Measurements from ENCODE around the gene RASGRP1. TPM values are rescaled to one million over a fixed set of nuclear protein-coding genes. Genes with fewer than 3 reads are reported as not detected.

Gene RASGRP1
- total RNA-seq, 2 experiments from 2014 or later = 105 to 106 TPM

DNA sequence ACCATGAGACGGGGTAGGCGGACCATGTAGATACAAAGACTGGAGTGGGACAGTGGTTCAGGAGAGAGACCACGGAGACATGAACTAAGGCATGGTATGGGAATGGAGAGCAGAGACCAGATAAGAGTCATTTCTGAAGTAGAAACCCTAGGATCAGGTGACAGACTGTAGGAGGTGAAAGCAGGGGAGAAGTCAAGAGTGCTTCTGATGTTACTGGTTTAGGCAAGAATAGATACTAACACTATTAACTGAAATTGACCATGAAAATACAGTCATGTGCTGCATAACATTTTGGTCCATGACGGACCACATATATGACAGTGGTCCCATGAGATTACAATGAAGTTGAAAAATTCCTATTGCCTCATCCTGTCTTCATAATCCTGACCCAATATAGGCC, 41.7 kb downstream of the RASGRP1 start:
- Mint-ChIP-seq H3K27me3 (no peaks in the 10 kb centered on the region), H3K27ac (peak overlapping the region; percentile 53), H3K4me1 (ENCODE audit: low read depth) (peaks cover 78% of the 10 kb centered on the region), H3K4me3 (no peak overlapping the region), H3K36me3 (ENCODE audit: low read depth) (peaks cover 58% of the 10 kb centered on the region), H3K9me3 (no peaks in the 10 kb centered on the region)
- TF ChIP-seq, protein P1, sequence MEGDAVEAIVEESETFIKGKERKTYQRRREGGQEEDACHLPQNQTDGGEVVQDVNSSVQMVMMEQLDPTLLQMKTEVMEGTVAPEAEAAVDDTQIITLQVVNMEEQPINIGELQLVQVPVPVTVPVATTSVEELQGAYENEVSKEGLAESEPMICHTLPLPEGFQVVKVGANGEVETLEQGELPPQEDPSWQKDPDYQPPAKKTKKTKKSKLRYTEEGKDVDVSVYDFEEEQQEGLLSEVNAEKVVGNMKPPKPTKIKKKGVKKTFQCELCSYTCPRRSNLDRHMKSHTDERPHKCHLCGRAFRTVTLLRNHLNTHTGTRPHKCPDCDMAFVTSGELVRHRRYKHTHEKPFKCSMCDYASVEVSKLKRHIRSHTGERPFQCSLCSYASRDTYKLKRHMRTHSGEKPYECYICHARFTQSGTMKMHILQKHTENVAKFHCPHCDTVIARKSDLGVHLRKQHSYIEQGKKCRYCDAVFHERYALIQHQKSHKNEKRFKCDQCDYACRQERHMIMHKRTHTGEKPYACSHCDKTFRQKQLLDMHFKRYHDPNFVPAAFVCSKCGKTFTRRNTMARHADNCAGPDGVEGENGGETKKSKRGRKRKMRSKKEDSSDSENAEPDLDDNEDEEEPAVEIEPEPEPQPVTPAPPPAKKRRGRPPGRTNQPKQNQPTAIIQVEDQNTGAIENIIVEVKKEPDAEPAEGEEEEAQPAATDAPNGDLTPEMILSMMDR (IDR thresholded peaks at IDR 0.05) = no peak
- POLR2A ChIA-PET = interaction anchor here (0.9 to 1.8 kb wide), 6 partner anchors 10 to 48 kb away, joined by 3 to 5 read pairs (median 4); partner anchors contain the start of gene RASGRP1
- intact Hi-C loops (cut with micrococcal nuclease) = no loop called here
- DNase-seq (no peak), ATAC-seq (no peak)
- CTCF ChIA-PET = interaction anchor here (1.0 to 8.1 kb wide), 9 partner anchors 8 to 177 kb away, joined by 3 to 57 read pairs (median 5); no protein-coding TSS in a partner anchor

DNA sequence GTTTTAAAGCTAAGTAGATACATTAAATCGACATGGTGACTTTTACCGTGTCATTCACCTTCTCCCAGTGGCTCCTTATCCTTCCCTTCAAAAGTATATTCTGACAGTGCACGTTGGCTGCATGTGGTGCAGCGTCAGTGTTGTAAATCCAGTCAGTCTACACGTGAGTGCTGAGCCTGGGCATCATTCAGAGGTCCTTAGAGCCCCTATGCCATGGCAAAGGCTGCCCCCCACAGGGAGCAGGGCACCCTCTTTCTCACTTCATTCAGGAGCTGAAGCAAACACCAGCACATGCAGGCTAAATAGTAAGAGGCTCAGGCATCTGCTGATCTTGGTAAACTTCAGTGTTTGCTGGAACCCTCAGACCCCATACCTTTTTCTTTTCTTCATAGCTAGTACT, 43.3 kb downstream of the RASGRP1 start:
- TF ChIP-seq, protein P1 (IDR thresholded peaks at IDR 0.05) = no peak
- H3K27ac Mint-ChIP-seq = peak overlapping the region; percentile 72
- H3K9me3 Mint-ChIP-seq = no peaks in the 10 kb centered on the region
- ATAC-seq (no peak), DNase-seq (no peak)
- POLR2A ChIA-PET = interaction anchor here (0.7 to 2.0 kb wide), 6 partner anchors 10 to 165 kb away, joined by 3 to 10 read pairs (median 4); no protein-coding TSS in a partner anchor
- peaks cover 70% of the 10 kb centered on the region for H3K4me1 Mint-ChIP-seq (ENCODE audit: low read depth)
- CTCF ChIA-PET = interaction anchor here (1.1 to 8.1 kb wide), 10 partner anchors 10 to 178 kb away, joined by 3 to 57 read pairs (median 5); no protein-coding TSS in a partner anchor
- peaks cover 55% of the 10 kb centered on the region for H3K36me3 Mint-ChIP-seq (ENCODE audit: low read depth)
- no peaks in the 10 kb centered on the region for H3K27me3 Mint-ChIP-seq
- intact Hi-C loops (cut with micrococcal nuclease) = no loop called here
- no peak overlapping the region for H3K4me3 Mint-ChIP-seq

DNA sequence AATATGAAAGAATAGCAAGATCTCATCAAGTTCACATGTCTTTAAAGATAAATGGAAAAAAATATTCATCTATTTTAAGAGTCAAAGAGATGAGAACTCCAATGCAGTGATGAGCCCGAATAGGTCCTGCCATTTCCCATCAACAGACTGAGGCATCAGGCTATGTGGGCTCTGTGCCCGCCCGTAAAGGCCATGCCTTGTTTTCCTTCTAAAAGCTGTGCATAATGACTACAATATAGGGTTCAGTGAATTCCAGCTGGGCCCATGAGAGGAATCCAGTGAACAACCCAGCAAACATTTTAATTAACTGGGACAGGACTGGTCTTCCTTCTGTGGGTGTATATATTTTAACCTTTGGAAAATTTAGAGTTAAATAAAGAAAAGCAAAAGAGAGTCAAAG, 44.6 kb downstream of the RASGRP1 start:
- no peak for ATAC-seq
- H3K9me3 Mint-ChIP-seq = no peaks in the 10 kb centered on the region
- H3K36me3 Mint-ChIP-seq (ENCODE audit: low read depth) = peaks cover 57% of the 10 kb centered on the region
- ChIA-PET CTCF (interaction anchor here (1.0 to 8.1 kb wide), 6 partner anchors 9 to 180 kb away, joined by 3 to 57 read pairs (median 14); no protein-coding TSS in a partner anchor), POLR2A (interaction anchor here (2.0 kb wide), 1 partner anchor 9 kb away, joined by 10 read pairs; no protein-coding TSS in a partner anchor)
- H3K4me1 Mint-ChIP-seq (ENCODE audit: low read depth) = peaks cover 67% of the 10 kb centered on the region
- H3K27me3 Mint-ChIP-seq = no peaks in the 10 kb centered on the region
- no peak for DNase-seq
- intact Hi-C loops (cut with micrococcal nuclease) = no loop called here
- H3K27ac Mint-ChIP-seq = peak overlapping the region; percentile 55
- H3K4me3 Mint-ChIP-seq = no peak overlapping the region
- TF ChIP-seq, protein P1 (IDR thresholded peaks at IDR 0.05) = no peak

DNA sequence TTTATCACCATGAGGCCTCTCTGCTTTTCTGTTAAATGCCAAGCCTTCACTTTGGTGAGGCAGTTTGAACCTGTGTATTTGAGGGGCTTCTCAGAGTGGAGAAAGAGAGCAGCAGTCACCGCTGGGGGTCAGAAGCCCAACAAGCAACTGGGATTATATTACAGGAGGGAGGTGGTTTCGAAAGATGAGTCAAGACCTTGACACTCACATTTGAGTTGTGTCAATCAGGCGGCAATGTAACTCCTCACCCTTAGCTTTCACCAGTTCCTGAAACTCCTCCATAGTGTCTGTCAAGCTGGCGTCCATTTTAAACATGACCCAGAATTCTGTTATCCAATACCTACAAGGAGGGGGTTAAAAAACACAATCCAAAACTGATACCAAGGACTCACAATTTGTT, 46.5 kb downstream of the RASGRP1 start:
- Mint-ChIP-seq H3K27me3 (no peaks in the 10 kb centered on the region), H3K4me3 (no peak overlapping the region), H3K9me3 (no peaks in the 10 kb centered on the region), H3K27ac (peak overlapping the region; percentile 79), H3K4me1 (ENCODE audit: low read depth) (peaks cover 60% of the 10 kb centered on the region), H3K36me3 (ENCODE audit: low read depth) (peaks cover 62% of the 10 kb centered on the region)
- CTCF ChIA-PET = interaction anchor here (0.8 to 5.8 kb wide), 10 partner anchors 7 to 182 kb away, joined by 3 to 49 read pairs (median 6); partner anchors contain the start of gene RASGRP1
- ATAC-seq (no peak), DNase-seq (no peak)
- TF ChIP-seq, protein P1 (IDR thresholded peaks at IDR 0.05) = no peak
- POLR2A ChIA-PET = interaction anchor here (0.6 to 1.3 kb wide), 5 partner anchors 15 to 1930 kb away, joined by 3 to 7 read pairs (median 3); partner anchors contain the start of gene FSIP1
- intact Hi-C loops (cut with micrococcal nuclease) = no loop called here

DNA sequence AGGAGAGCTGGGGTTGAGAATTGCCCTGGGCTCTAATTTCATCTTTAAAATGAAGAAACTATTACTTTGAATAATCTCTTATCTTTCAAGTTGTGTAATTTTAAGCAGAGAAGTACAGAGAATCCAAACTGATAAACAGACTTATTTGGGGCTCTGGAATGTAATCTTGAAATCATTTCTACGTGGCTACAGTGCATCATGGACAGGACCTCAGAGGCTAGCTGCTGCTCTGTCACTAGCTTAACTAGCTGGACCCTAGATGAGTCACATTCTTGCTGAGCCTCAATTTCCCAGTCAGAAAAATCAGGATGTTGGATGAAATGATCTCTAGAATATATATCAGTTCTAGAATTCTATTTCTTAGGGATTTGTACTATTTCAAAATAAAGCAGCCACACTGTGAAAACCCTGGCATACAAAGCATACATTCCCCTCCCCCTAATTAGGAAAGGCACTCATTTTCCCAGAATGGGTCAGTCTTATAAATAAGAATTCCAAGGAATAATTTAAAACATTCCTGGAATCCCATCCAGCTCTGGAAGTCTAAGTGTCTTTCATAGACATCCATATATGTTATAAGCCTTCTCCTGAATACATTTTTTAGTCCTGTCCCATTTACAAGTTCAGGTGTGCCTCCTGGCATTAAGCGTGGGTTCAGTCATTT, 47.2 kb downstream of the RASGRP1 start:
- Mint-ChIP-seq H3K9me3 (no peaks in the 10 kb centered on the region), H3K36me3 (ENCODE audit: low read depth) (peaks cover 62% of the 10 kb centered on the region), H3K27me3 (no peaks in the 10 kb centered on the region), H3K4me1 (ENCODE audit: low read depth) (peaks cover 54% of the 10 kb centered on the region), H3K27ac (peak overlapping the region; percentile 79), H3K4me3 (no peak overlapping the region)
- TF ChIP-seq, protein P1 (IDR thresholded peaks at IDR 0.05) = no peak
- intact Hi-C loops (cut with micrococcal nuclease) = no loop called here
- no peak for DNase-seq
- no peak for ATAC-seq
- ChIA-PET POLR2A (interaction anchor here (1.0 to 1.3 kb wide), 3 partner anchors 11 to 1266 kb away, joined by 3 to 4 read pairs (median 3); partner anchors contain the start of gene FSIP1), CTCF (interaction anchor here (1.5 to 5.8 kb wide), 6 partner anchors 7 to 182 kb away, joined by 6 to 49 read pairs (median 7); partner anchors contain the start of gene RASGRP1)
